ENCODE measurements around the gene SFI1.
"Not testable (repeated sequence)": the region's sequence is repeated elsewhere in the genome, so short reads cannot be mapped to it uniquely, and the experiment has no call there.

The SFI1 gene

DNA sequence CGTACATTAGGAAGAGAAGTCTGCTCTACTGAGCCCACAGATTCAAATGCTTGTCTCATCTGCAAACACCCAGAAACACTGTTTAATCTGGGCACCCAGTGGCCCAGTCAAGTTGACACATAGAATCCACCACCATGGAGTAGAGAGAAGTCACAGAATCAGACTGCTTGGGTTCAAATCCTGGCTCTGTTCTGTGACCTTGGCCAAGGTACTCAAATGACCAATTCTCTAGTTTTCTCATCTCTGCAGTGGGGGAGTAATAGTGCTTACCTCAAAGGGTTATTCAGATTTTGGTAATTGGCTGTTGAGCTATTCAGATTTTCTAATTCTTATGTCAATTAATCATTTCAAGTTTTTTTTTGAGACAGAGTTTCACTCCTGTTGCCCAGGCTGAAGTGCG, 93.8 kb downstream of the SFI1 start:
- DNase-seq, result not testable (repeated sequence)

DNA sequence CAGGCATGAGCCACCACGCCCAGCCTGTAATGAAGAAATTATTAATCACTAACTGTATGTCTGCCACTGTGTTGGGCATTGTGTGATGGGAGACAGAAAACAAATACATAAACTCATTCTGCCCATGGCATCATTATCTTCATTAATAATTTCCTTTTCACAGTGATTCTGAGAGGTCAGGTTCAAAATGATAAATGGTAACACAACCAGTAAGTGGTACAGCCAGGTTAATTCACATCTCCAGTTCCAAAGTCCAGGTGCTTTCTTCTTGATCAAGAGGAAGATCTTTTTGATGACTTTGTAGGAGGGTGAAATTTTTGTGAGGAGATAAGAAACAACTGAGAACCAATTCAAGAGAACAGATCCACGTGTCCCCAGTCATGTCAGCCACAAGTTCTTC, 98.9 kb downstream of the SFI1 start:
- no peak for DNase-seq

DNA sequence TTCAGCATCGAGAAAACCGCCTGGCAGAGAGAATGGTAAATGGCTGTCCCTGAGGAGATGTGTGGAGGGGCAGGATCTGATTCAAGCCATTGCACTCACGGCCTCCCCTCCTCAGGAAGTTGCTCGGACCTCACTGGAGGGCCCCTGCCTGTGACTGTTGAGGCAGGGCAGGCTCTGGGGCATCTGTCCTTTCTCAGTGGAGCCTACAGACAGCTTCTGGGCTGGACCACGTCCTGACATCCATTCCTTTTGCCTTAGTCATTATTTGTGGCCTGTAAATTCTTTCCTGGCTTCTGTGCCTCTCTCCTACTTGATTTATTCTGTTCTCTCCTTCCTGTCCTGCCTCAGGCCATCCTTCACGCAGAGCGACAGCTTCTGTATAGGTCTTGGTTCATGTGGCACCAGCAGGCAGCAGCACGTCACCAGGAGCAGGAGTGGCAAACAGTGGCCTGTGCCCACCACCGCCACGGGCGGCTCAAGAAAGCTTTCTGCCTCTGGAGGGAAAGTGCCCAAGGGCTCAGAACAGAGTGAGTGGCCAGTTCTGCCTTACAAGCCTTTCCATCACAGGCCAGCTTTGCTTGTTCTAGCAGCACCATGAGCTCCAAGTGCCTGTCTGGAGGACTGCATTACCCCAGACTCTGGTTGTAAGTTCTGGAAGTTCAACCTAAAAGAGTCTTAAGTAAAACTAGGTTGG, 106.1 kb downstream of the SFI1 start:
- DNase-seq, result no peak

DNA sequence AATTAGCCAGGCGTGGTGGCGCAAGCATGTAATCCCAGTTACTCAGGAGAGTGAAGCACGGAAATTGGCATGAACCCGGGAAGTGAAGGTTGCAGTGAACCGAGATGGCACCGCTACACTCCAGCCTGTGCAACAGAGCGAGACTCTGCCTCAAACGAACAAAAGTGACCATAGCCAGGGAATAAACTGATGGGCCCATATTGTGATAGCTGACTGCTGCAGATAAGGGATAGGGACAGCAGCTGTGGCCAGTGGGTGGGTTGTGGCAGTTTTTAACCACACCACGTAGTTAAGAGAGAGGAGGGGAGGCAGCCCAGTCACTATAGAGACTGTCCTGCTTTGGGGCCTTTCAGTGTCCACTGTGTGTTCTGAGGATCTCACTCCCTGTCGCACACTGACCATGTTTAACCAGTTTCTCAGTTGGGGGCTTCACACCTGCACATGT, 106.8 kb downstream of the SFI1 start:
- DNase-seq, result no peak

DNA sequence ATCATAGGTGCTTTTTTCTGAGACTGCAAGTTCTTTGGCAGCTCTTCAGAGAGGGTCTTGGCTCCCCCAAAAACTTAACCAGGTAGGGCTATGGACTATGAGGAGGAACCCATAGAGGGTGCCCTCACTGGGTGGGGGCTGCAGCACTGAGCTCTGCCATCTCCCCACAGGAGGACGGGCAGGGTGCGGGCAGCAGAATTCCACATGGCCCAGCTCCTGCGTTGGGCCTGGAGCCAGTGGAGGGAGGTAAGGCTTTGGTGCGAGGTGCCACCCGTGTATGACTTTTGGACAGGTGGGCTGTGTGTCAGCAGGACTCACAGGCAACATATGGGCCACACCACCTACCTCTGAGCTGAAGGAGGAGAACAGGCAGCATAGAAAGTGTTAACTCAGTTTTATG, 107.2 kb downstream of the SFI1 start:
- no peak for DNase-seq

DNA sequence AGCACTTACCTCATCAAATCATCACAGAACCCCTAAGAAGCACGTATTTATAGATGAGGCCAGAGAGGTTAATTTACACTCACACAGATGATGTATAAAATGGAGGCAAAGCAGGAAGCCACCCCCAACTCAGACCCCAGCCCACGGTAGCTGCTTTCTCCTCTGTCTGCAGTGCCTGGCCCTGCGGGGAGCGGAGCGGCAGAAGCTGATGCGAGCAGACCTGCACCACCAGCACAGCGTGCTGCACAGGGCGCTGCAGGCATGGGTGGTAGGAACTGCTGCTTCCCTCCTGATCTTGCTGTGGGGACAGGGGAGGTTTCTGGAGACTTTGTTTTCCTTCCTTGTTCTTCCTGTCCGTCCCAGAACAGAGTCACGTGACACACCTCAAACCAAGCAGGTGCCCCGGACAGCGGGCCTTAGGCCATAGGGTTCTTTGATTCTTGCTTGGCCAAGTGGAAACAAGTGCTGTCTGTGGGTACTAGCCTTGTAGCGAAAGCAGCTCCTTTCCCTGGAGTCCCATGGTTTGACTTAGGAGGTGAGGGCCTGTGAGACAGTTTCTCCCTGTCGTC, 107.9 kb downstream of the SFI1 start:
- DNase-seq, result no peak

DNA sequence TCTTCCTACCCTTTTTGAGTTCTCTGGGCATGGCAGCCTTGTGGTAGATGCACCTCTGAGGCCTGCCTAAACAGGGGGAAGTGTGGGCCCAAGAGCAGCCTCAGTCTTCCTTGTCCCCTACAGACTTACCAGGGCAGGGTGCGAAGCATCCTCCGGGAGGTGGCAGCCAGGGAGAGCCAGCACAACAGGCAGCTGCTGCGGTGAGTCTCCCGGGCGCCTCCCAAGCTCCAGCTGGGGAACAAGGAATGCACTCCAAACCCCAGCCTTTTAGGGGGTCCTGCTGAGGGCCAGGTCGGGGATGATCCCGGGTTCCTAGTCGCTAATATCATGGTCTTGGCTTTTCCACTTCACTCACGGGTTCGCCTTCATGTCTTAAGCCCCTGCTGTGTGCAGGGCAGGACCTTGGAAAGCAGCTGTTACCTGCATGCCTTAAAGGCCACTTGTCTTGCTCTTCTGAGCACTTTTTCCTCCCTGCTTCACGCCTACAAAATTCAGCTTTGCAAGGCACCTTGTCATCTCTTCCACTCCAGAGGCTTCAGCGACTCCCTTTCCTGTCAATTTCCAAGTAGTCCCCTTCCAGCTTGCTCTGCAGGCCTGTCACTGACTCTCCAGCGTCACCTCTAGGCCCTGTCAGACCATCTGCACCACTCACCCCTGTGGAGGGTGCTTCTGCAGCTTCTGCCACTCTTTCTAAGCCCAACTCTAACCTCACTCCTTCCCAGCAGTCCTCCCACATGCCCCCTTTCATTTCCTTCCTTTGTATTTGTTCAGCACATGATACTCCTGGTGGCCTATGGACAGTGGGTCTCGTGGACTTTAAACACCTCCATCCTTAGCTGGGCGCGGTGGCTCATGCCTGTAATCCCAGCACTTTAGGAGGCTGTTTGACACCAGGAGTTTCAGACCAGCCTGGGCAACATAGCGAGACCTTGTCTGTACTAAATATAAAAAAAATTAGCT, 108.7 kb downstream of the SFI1 start:
- DNase-seq, result no peak

DNA sequence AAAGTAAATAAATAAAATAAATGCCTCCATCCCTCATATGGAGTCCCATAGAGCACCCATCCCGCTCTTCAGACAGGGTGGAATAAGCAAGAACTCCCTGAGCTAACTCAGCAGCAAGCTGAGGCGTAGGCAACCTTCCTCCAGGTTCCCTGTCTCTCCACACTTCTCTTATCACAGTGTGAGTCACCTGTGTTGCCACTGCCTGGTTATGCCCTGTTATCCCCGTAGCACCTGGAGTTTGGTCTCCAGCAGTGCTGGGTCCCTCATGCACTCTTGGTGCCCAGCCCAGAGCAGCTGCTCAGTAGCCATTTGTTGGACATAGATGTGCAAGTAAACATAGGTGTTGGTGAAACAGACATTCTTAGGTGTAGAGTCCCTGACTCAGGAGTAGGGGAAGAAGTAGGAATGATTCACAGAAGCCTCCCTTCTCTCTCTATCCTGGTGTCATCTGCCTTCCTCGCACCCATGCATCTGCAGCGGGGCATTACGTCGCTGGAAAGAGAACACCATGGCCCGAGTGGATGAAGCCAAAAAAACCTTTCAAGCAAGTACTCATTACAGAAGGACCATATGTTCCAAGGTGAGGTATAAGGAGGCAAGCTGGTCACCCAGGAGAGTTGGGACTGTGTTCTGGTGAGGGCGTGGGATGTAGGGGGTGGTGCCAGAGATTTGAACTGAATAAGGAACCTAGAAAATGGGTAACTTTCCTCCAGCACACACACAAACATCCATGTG, 109.7 kb downstream of the SFI1 start:
- no peak for DNase-seq

DNA sequence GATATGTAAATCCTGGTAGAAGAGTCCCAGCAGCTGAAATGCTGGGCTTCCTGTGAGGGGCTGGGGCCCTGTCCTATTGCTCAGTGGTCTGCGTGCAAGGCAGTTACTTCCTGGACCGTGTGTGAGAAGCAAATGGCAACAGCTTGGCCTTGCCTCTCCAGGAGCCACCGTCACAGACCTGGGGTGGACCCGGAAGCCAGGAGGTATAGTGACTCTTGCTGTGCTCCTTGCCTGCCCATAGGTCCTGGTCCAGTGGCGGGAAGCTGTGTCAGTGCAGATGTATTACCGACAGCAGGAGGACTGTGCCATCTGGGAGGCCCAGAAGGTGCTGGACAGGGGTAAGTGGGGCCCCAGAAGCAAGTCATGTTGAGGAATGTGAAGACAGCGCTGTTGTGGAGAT, 111.4 kb downstream of the SFI1 start:
- no peak for DNase-seq

DNA sequence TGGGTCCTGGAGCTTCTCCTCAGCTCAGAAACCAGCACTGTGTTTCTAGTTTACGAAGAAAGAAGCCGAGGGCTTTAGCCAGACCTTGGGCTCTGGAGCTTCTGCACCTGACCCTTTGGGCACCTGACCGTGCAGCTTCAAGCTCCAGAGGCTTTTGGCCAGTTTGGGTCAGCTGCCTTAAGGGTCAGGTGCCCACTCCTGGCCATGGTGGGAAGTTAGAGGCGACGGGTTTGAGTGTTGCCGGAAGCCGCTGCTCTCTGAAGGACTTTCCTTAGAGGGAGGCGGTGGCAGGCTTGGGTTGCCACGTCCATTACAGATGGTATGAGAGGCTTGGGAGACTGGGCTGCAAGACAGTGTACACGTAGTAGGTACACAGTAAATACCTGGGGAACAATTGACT, 113.4 kb downstream of the SFI1 start:
- DNase-seq, result no peak

DNA sequence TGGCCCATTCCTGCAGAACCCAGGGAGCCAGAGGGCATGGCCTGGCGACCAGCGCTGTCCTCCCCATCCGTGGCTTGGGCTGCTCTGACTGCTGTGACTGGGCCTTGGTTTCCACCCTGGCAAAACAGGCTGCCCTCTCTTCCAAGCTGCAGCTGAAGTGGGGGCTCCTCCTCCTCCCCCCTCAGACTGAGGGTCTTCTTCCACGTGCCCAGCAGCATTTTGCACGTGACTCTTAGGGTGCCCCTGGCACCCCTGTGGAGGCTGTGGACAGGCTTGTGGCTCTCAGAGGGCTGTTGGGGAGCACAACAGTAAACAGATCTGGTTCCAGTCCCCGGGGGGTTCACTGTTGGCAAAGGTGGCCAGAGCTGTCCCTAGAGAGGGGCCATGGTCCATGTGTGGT, 114.3 kb downstream of the SFI1 start:
- DNase-seq, result no peak

DNA sequence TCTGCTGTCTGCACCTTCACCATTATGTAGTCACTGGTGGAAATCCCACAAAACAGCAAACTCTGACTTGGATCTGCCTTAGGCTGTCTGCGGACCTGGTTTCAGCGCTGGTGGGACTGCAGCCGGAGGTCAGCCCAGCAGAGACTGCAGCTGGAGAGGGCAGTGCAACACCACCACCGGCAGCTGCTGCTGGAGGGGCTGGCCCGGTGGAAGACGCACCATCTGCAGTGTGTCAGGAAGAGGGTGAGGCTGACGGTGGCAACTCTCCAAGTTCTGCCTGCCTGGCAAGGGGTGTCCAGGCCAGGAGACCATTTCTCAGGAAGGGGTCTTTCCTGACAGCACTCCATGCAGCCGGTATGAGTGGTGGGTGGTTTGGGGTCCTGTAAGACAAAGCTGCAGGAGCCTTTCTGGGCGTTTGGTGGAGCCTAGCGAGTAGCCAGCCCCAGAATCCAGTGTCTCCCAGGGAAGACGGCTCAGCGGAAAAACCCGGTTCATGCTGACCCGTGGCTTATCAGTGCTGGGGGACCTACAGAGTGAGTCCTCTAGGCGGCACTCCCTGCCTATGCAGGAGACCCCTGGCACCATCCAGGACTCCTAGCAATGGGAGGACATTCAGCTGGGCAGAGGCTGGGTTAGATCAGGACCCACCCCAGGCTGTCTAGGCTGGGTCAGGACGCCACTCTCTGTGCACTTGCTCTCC, 114.9 kb downstream of the SFI1 start:
- no peak for DNase-seq

DNA sequence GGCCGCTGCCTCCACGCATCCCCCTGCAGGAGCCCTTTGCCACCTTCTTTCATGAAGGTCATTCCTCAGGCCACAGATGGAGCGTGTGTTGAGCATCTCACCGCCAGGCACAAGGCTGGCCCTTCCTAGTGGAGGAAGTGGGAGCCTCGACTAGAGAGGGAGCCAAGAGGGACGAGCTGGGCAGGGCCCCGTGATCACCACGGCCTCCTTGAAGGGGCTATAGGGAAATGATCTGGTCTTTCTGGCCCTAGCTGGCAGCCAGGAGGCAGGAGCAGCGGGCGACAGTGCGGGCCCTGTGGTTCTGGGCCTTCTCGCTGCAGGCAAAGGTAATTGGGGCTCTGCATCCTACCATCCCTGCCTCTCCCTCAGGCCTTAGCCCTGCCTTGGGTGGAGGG, 116.6 kb downstream of the SFI1 start:
- DNase-seq, result no peak

DNA sequence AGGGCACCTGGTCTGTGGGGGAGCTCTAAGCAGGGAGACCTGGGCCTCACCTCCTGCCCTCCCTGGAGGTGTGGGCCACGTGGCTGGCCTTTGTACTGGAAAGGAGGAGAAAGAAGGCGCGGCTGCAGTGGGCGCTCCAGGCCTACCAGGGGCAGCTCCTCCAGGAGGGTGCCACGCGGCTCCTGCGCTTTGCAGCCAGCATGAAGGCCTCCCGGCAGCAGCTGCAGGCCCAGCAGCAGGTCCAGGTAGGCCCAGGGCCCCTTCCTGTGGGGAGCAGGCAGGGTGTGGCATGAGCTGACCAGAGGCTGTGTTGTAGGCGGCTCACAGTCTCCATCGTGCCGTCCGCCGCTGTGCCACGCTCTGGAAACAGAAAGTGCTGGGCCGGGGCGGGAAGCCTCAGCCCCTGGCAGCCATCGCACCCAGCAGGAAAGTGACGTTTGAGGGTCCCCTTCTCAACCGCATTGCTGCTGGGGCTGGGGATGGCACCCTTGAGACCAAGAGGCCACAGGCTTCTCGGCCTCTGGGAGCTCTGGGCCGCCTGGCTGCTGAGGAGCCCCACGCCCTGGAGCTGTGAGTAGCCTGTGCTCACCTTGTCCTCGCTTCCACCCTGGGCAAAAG, 117.1 kb downstream of the SFI1 start:
- no peak for DNase-seq

DNA sequence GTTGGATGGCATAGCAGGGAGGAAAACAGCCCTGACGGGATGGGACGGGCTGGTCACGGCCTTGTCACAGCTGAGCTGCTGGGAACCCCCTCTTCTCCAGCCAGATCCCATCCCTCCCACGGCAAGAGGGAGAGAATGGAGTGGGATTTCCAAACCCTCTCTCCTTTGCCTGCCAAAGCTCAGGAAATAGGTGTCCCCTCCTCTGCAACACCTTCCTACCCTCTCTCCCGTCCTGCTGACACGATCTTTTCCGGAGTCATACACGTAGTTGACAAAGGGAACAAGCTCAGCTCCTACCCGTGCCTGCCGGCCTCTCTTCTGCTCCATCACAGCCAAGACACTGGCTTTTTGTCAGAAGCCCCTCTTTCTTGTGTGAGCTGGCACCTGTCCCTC, 117.6 kb downstream of the SFI1 start:
- DNase-seq, result no peak

DNA sequence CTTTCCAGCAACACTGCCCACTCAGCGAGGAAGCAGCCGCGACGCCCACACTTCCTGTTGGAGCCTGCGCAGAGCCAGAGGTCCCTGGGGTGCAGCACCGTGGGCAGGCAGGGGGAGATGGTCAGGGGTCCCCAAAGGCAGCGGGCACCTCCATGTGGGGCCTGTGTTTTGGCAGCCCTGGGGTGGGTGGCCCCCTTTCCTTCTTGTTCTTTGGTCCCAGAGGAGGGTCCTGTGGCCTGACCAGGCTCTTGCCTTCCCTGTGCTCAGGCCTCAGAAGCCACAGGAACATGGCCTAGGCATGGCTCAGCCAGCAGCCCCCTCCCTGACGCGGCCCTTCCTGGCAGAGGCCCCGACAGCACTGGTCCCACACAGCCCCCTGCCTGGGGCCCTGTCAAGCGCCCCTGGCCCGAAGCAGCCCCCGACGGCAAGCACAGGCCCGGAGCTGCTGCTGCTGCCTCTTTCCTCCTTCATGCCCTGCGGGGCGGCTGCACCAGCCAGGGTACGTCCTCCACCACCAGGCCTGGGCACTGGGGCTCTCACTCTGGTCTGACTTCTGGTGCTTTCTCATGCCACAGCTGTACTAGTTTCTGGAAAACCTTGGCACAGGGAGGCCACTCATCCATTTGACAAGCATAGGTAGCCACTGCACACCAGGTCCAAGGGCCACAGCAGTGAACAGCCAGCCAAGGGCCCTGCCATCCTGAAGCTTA, 118.6 kb downstream of the SFI1 start:
- no peak for DNase-seq

DNA sequence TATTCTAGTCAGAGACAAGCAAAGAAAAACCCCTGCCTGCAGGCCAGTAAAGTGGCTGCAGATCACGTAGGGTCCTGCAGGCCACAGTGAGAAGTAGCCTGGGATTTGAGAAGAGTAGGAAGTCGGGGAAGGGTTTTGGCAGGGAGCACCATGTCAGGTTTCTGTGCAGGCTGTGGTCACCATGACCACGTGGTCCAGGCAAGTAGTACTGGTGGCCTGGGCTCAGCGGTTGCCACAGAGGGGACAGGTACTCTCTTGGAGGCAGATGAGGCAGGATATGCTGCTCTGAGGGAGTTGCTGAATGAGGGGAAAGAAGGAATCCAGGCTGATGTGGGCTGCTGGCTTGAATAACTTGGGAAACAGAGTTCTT, 119.1 kb downstream of the SFI1 start:
- DNase-seq, result no peak

DNA sequence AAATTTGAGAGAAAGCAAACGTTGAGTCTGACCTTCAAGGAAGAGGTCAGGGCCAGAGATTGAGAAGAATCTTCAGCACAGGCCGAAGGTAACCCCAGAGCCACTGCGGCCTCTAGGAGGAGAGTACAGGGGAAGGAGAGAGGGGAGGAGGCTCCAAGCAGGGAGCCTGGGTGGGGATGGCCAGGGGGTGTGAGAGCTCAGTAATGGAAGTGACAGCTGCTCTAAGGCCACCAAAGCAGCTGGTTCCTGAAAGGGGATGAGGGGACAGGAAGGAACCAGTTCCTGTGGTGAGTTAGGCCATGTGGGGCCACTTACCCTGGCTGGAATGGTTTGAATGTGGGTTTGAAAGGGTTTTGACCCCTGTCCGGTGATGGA, 119.6 kb downstream of the SFI1 start:
- no peak for DNase-seq

DNA sequence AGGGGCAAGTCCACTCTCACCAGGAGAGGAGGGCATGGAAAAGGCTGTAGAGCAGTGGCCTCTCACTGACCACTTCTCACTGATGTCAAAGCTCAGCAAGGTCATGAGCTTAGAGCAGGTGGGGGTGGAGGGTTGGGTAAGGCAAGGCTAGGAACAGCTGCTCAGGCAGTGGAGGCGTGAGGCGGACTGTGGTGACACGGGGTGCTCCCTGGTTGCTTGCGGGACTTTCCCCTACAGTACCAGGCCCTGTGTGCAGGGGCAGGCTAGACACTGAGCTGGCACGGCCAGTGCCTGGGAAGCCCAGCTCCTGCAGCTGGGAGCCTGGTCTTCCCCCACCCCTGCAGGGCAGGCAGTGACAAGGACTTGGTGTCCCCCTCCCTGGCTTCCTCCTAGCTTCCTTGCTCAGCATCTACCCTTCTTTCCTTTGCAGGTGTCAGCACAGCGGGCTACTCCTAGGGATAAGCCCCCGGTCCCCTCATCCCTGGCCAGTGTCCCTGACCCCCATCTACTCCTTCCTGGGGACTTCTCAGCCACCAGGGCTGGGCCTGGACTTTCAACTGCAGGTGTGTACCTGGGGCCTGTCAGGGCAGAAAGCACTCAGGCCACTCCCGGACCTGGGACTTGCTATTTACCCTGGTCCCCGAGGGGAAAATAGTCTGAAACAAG, 120.1 kb downstream of the SFI1 start:
- peak; percentile 40 for DNase-seq

DNA sequence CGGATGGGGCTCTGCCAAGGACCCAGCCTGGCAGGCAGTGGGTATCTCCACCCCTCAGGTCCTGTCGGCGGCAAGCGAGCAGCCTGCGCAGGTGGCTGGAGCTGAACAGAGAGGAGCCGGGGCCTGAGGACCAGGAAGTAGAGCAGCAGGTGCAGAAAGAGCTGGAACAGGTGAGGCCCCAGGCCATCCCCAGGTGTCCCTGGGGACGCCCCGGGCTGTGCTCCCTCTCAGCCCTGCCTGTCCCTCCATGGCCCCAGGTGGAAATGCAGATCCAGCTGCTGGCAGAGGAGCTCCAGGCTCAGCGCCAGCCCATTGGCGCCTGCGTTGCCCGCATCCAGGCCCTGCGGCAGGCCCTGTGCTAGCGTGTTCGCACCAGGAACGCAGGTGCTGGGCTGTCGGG, 121.7 kb downstream of the SFI1 start:
- no peak for DNase-seq

Measured in activated CD4-positive, alpha-beta T cell treated with anti-CD3 and anti-CD28 coated beads, Interleukin-2, Interleukin-6, amounts not matched to agents 100 ng/mL and 50 ng/mL, durations not matched to agents 16 hours and 8 hours (primary cell).